ENCODE data around the gene RXYLT1. TPM values are rescaled to one million over a fixed set of nuclear protein-coding genes. Genes with fewer than 3 reads are reported as not detected.
A peak's percentile ranks its signal among the peaks of the same experiment; 100 is the strongest.
"Not testable (repeated sequence)": the region's sequence is repeated elsewhere in the genome, so short reads cannot be mapped to it uniquely, and the experiment has no call there.

Gene RXYLT1
- polyA plus RNA-seq (ENCODE audit: insufficient read depth in 1 of 5, insufficient read length in 5 of 5, low replicate concordance in 1 of 5) = 10 to 100 TPM; 23.6 to 28.1 (median 24.1) TPM
- long read RNA-seq, donor 1, full-length matches to known transcripts = 19 of 24 reads
- long read RNA-seq, donor 1, partial matches to known transcripts = 5 of 24 reads
- long read RNA-seq, donor 1, other reads (novel, unspliced or antisense) = 0 of 24 reads
- long read RNA-seq, donor 2, full-length matches to known transcripts = 10 of 10 reads
- long read RNA-seq, donor 2, partial matches to known transcripts = 0 of 10 reads
- long read RNA-seq, donor 2, other reads (novel, unspliced or antisense) = 0 of 10 reads
- long read RNA-seq, donor 3, full-length matches to known transcripts = 14 of 14 reads
- long read RNA-seq, donor 3, partial matches to known transcripts = 0 of 14 reads
- long read RNA-seq, donor 3, other reads (novel, unspliced or antisense) = 0 of 14 reads
- long read RNA-seq, donor 4, full-length matches to known transcripts = 18 of 18 reads
- long read RNA-seq, donor 4, partial matches to known transcripts = 0 of 18 reads
- long read RNA-seq, donor 4, other reads (novel, unspliced or antisense) = 0 of 18 reads
- long read RNA-seq, donor 5, full-length matches to known transcripts = 21 of 21 reads
- long read RNA-seq, donor 5, partial matches to known transcripts = 0 of 21 reads
- long read RNA-seq, donor 5, other reads (novel, unspliced or antisense) = 0 of 21 reads
- long read RNA-seq, donor 6, full-length matches to known transcripts = 28 of 39 reads
- long read RNA-seq, donor 6, partial matches to known transcripts = 11 of 39 reads
- long read RNA-seq, donor 6, other reads (novel, unspliced or antisense) = 0 of 39 reads
- long read RNA-seq, donor 7, transcript RXYLT1-201 (6 exons, 1,918 nt) = major isoform, 6 of 12 reads
- long read RNA-seq, donor 7, partial matches to known transcripts = 0 of 12 reads
- long read RNA-seq, donor 7, other reads (novel, unspliced or antisense) = 0 of 12 reads
- long read RNA-seq, donor 8, full-length matches to known transcripts = 7 of 7 reads
- long read RNA-seq, donor 8, partial matches to known transcripts = 0 of 7 reads
- long read RNA-seq, donor 8, other reads (novel, unspliced or antisense) = 0 of 7 reads

- peak; percentile 87 to 89 for DNase-seq
These were observed at the start of gene RXYLT1 for GRCh38 chr12:63779498-63780481. Gene RXYLT1, plus strand, starts transcription at chr12:63779909. Its CDS starts 52 bp downstream, at chr12:63779961.

- not testable (repeated sequence) for DNase-seq
These were observed 46.9 kb upstream of the RXYLT1 start for GRCh38 chr12:63732779-63733178.

GRCh38 chr12:63733585-63733984 lies 46.1 kb upstream of the RXYLT1 start:
- not testable (repeated sequence) for DNase-seq

GRCh38 chr12:63740551-63740950 lies 39.2 kb upstream of the RXYLT1 start:
- DNase-seq = not testable (repeated sequence)

GRCh38 chr12:63741431-63741830 lies 38.3 kb upstream of the RXYLT1 start:
- not testable (repeated sequence) for DNase-seq

- DNase-seq = not testable (repeated sequence)
These were observed 35.6 kb upstream of the RXYLT1 start for GRCh38 chr12:63744110-63744509.

- not testable (repeated sequence) for DNase-seq
These were observed 33.2 kb upstream of the RXYLT1 start for GRCh38 chr12:63746470-63746869.

GRCh38 chr12:63747136-63747535 lies 32.6 kb upstream of the RXYLT1 start:
- DNase-seq = not testable (repeated sequence)

- DNase-seq = no peak
These were observed 32.2 kb upstream of the RXYLT1 start for GRCh38 chr12:63747553-63747952.

GRCh38 chr12:63752283-63752682 lies 27.4 kb upstream of the RXYLT1 start:
- no peak for DNase-seq

- no peak for DNase-seq
These were observed 26.9 kb upstream of the RXYLT1 start for GRCh38 chr12:63752841-63753240.

- no peak for DNase-seq
These were observed 26.0 kb upstream of the RXYLT1 start for GRCh38 chr12:63753743-63754142.

- no peak for DNase-seq
These were observed 15.2 kb upstream of the RXYLT1 start for GRCh38 chr12:63764481-63764880.

GRCh38 chr12:63766498-63766897 lies 13.2 kb upstream of the RXYLT1 start:
- no peak for DNase-seq

- DNase-seq = no peak
These were observed 9.3 kb upstream of the RXYLT1 start for GRCh38 chr12:63770375-63770774.

GRCh38 chr12:63777340-63777739 lies 2.4 kb upstream of the RXYLT1 start:
- no peak for DNase-seq

GRCh38 chr12:63782466-63782865 lies 2.8 kb downstream of the RXYLT1 start:
- no peak for DNase-seq

GRCh38 chr12:63787306-63787705 lies 7.6 kb downstream of the RXYLT1 start:
- DNase-seq = no peak

GRCh38 chr12:63790608-63790945 lies 10.9 kb downstream of the RXYLT1 start:
- no peak for DNase-seq

GRCh38 chr12:63792338-63792737 lies 12.6 kb downstream of the RXYLT1 start:
- DNase-seq = no peak
